Activated CD4-positive, alpha-beta T cell treated with anti-CD3 and anti-CD28 coated beads, Interleukin-2, Interleukin-6, amounts not matched to agents 100 ng/mL and 50 ng/mL, durations not matched to agents 16 hours and 8 hours (primary cell): ENCODE results near the gene NAIF1.
"Not testable (repeated sequence)": the region's sequence is repeated elsewhere in the genome, so short reads cannot be mapped to it uniquely, and the experiment has no call there.

Experiments
- DNase-seq: peaks from one replicate; pipeline ENCODE4 v3.0.0-alpha.2; 2020

NAIF1 gene

GRCh38 chr9:128025736-128026135 is 41.4 kb downstream of the NAIF1 start:
- DNase-seq: peak; percentile 40

DNA sequence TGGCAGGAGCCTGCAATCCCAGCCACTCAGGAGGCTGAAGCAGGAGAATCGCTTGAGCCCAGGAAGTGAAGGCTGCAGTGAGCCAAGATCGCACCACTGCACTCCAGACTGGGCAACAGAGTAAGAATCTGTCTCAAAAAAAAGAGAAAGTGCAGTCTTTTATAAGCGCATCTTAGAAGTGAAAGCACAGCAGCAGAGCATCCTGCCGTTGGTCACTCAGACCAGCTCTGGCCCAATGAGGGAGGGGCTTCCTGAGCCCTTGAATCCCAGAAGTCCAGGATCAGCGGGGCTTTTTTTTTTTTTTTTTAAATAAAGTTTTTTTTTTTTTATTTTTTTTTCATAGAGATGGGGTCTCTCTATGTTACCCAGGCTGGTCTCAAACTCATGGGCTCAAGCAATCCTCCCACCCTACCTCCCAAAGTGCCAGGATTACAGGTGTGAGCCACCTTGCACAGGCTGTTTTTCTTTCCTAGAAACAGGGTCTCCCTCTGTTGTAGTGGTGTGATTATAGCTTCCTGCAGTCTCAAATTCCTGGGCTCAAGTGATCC is 42.3 kb downstream of the NAIF1 start:
- DNase-seq: no peak

GRCh38 chr9:128023671-128024070 is 43.4 kb downstream of the NAIF1 start:
- DNase-seq: not testable (repeated sequence)

- no peak for DNase-seq
These were observed 44.2 kb downstream of the NAIF1 start for GRCh38 chr9:128022886-128023285.

- DNase-seq: no peak
These were observed 46.0 kb downstream of the NAIF1 start for GRCh38 chr9:128021098-128021497.

DNA sequence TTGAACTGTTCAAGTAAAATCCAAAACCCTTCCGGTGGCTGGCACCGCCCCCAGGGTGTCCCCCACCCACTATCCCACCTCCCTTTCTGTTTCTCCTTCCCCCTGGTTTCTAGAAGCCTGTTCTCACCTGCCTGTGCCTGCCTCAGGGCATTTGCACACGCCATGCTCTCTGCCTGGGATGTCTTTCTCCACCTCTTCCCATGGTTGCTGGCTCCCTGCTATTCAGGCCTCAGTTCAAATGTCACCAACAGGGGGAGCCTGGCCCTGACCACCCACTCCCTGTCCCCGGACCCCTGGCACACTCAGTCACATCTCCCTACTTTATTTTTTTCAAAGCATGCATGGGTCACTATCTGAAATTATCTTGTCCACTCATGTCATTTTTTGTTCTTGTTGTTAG is 46.4 kb downstream of the NAIF1 start:
- no peak for DNase-seq

DNA sequence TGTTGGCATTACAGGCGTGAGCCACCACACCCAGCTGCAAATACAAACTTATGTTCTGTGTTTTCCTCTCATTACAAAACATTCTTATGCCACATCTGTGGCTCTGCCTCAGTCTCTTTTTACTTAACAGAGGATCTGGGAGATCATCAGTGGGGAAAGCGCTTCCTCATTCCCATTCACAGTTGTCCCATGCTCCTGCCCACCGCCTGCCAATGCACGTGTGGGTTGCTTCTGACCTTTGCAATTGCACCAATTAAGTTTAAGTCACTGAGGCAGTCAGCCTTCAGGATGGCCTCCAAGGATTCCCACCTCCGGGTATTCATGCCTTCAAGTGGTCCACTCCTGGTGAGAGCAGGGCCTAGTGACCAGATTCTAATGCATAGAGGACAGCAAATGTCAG is 51.4 kb downstream of the NAIF1 start:
- DNase-seq: no peak
